ENCODE results near the gene TAOK3.

- TF ChIP-seq CTCF (IDR thresholded peaks at IDR 0.05) = no peak
- TF ChIP-seq POLR2AphosphoS5 (IDR thresholded peaks at IDR 0.05) = no peak
- no peak for TF ChIP-seq POLR2A (IDR thresholded peaks at IDR 0.05)
- TF ChIP-seq EP300 (IDR thresholded peaks at IDR 0.05) = no peak
These were observed 222.1 kb downstream of the TAOK3 start for GRCh38 chr12:118150625-118151024.

Data from suprapubic skin (tissue), 4 donors.